ENCODE results near the gene TNFAIP8L1. TPM values are rescaled to one million over a fixed set of nuclear protein-coding genes. Genes with fewer than 3 reads are reported as not detected.

Gene TNFAIP8L1
- total RNA-seq (2.2 and 18.1 TPM in 2 replicates), polyA plus RNA-seq (5.1 and 18.7 TPM in 2 replicates)

DNA sequence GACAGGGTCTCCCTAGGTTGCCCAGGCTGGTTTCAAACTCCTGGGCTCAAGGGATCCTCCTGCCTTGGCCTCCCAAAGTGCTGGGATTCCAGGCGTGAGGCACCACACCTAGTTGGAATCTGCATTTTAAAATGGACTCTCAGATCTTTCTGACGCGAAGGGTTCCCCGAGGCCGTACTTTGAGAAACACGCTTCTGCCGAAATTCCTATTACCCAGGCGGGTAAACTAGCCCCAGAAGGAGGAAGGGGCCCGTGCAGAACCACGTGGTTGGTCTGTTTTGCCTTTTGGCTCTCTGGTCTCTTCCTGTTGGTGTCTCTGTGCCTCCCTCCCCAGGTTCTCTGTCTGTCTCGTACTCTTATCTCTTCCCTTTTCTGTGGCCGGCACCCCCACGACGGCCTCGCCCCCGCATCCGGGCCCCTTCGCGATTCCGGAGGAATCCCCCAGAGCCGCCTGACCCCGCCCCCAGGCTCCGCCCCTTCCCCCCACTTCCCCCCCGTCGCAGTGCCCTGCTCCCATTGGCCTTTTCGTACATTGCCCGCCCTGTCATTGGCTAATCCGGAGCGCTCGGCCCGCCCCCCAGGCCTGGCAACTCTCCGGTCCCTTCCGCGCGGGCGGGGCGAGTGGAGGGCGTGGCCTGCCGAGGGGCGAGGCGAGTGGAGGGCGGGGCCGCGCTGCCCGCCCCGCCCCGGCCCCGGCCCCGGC is at the start of gene TNFAIP8L1:
Gene TNFAIP8L1 (plus strand): TSS at position 689 of the 703 bp plus-strand sequence. CDS start 12,354 bp downstream, outside the sequence.
- TF ChIP-seq, protein P1, sequence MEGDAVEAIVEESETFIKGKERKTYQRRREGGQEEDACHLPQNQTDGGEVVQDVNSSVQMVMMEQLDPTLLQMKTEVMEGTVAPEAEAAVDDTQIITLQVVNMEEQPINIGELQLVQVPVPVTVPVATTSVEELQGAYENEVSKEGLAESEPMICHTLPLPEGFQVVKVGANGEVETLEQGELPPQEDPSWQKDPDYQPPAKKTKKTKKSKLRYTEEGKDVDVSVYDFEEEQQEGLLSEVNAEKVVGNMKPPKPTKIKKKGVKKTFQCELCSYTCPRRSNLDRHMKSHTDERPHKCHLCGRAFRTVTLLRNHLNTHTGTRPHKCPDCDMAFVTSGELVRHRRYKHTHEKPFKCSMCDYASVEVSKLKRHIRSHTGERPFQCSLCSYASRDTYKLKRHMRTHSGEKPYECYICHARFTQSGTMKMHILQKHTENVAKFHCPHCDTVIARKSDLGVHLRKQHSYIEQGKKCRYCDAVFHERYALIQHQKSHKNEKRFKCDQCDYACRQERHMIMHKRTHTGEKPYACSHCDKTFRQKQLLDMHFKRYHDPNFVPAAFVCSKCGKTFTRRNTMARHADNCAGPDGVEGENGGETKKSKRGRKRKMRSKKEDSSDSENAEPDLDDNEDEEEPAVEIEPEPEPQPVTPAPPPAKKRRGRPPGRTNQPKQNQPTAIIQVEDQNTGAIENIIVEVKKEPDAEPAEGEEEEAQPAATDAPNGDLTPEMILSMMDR (IDR thresholded peaks at IDR 0.05; ENCODE audit: low read depth, low read length) = no peak
- H3K4me3 ChIP-seq = peak within 1 kb of the TSS; percentile 61
- peaks cover 6% of the 10 kb centered on the region for H3K4me1 ChIP-seq (ENCODE audit: low read depth)
- no peaks in the 10 kb centered on the region for H3K27me3 ChIP-seq
- H3K9me3 ChIP-seq (ENCODE audit: low read depth) = no peaks in the 10 kb centered on the region
- peak within 1 kb of the TSS; percentile 33 for H3K27ac ChIP-seq
- H3K36me3 ChIP-seq = no peaks in the 10 kb centered on the region
- peak; percentile 98 to 99 for DNase-seq (ENCODE audit: low read depth in 1 of 2, low spot score in 1 of 2)

DNA sequence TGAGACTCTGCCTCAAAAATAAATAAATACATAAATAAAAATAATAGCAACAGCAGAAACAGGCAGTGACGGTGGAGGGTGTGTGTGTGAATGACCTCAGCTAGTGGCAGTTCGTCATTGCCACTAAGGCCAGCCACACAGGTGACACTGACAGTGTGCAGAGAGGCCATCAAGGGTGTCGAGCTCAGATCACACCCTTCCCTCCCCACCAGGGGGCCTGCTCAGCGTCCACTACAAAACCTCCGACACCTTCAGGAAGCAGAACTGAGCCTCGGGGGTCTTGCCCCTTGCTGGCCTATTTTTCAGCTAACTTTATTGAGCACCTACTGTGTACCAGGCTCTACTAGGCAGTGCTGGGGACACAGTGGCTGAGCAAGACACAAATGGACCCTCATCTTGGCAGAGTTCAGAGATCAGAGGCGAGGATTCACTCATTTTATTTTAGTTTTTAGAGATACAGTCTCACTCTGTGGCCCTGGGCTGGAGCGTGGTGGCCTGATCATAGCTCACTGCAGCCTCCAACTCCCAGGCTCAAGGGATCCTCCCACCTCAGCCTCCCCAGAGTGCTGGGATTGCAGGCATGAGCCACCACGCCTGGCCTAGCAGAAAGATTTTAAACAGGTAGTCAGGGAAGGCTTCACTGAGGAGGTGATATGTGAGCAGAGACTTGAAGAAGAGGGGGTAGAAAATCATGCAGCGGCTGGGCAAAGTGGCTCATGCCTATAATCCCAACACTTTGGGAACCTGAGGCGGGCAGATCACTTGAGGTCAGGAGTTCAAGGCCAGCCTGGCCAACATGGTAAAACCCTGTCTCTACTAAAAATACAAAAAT is 49.5 kb upstream of the TNFAIP8L1 start:
- TF ChIP-seq, protein P1 (IDR thresholded peaks at IDR 0.05; ENCODE audit: low read depth, low read length) = peak; percentile 42
- Histone ChIP-seq H3K4me1 (ENCODE audit: low read depth) (peaks cover 9% of the 10 kb centered on the region), H3K36me3 (no peaks in the 10 kb centered on the region), H3K9me3 (ENCODE audit: low read depth) (no peaks in the 10 kb centered on the region), H3K27ac (peak overlapping the region; percentile 80), H3K4me3 (no peak overlapping the region), H3K27me3 (no peaks in the 10 kb centered on the region)
- peak in 1 of 2 donors; percentile 87 for DNase-seq (ENCODE audit: low read depth in 1 of 2, low spot score in 1 of 2)

DNA sequence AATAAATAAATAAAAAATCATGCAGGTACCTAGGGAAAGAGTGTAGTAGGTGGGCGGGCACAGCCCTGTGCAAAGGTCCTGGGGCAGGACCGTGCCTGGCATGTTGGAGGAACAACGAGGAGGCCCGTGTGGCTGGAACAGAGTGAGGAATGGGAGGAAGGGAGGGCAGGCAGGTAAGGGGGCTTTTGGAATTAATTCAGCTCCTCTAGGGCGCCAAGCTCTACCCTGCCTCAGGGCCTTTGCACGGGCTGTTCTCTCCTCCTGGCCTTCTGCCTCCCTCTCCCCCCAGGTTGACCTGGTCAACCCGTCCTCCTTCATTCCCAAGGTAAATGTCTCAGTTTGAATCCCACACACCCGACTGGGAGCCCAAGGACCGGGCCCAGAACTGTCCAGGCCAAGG is 48.8 kb upstream of the TNFAIP8L1 start:
- H3K9me3 ChIP-seq (ENCODE audit: low read depth) = no peaks in the 10 kb centered on the region
- H3K27me3 ChIP-seq = no peaks in the 10 kb centered on the region
- TF ChIP-seq, protein P1 (IDR thresholded peaks at IDR 0.05; ENCODE audit: low read depth, low read length) = no peak
- no peak overlapping the region for H3K4me3 ChIP-seq
- H3K4me1 ChIP-seq (ENCODE audit: low read depth) = peaks cover 9% of the 10 kb centered on the region
- no peak for DNase-seq (ENCODE audit: low read depth in 1 of 2, low spot score in 1 of 2)
- H3K27ac ChIP-seq = no peak overlapping the region
- H3K36me3 ChIP-seq = no peaks in the 10 kb centered on the region

DNA sequence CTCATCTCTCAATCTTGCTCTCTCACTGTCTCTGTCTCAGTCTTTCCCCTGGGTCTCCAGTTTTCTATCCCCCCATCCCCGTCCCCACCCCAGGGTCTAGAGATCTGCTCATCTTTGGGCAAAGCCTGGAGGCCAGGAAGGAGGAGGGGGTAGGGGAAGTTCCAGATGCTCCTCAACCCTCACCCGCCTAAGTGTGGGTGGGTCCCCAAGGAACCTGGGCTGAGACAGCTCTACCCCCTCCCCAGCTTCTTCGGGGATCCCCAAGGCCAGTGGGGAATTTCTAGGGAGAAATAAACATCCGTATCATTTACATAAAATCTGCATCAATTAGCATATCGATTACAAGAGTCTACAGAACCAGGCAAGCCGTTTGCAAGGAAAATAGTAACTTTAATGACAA is 48.0 kb upstream of the TNFAIP8L1 start:
- peaks cover 9% of the 10 kb centered on the region for H3K4me1 ChIP-seq (ENCODE audit: low read depth)
- no peak overlapping the region for H3K27ac ChIP-seq
- H3K36me3 ChIP-seq = no peaks in the 10 kb centered on the region
- no peak for DNase-seq (ENCODE audit: low read depth in 1 of 2, low spot score in 1 of 2)
- TF ChIP-seq, protein P1 (IDR thresholded peaks at IDR 0.05; ENCODE audit: low read depth, low read length) = no peak
- H3K4me3 ChIP-seq = no peak overlapping the region
- no peaks in the 10 kb centered on the region for H3K27me3 ChIP-seq
- H3K9me3 ChIP-seq (ENCODE audit: low read depth) = no peaks in the 10 kb centered on the region

DNA sequence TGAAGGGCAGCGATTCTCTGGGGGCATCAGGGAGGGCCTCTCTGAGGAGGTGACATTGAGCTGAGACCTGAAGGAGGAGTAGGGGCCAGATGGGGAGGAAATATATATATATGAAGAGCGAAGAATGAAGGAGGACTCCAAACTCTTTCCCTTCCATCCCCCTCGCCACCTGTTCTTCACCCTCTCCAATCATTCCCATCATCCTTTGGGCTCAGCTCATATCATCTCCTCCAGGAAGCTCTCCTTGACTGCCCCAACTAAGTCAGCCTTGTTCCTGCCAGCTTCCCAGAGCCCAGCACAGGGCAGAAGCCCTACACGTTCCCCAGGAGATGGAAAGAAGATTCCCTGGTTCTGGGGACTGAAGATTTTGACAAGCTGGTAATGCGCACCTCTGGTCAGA is 46.9 kb upstream of the TNFAIP8L1 start:
- peak overlapping the region; percentile 80 for H3K27ac ChIP-seq
- H3K4me3 ChIP-seq = no peak overlapping the region
- H3K9me3 ChIP-seq (ENCODE audit: low read depth) = no peaks in the 10 kb centered on the region
- TF ChIP-seq, protein P1 (IDR thresholded peaks at IDR 0.05; ENCODE audit: low read depth, low read length) = no peak
- no peaks in the 10 kb centered on the region for H3K27me3 ChIP-seq
- no peaks in the 10 kb centered on the region for H3K36me3 ChIP-seq
- peaks cover 9% of the 10 kb centered on the region for H3K4me1 ChIP-seq (ENCODE audit: low read depth)
- DNase-seq (ENCODE audit: low read depth in 1 of 2, low spot score in 1 of 2) = no peak
